NCI-H1417 treated with DMSO at 0.1 percent for 48 hours (cell line): Measurements from ENCODE around the gene PLD5.

Source experiments
- DNase-seq: peaks from one replicate; lab custom pipeline; 2025; lab: John Stamatoyannopoulos, UW

The PLD5 gene

GRCh38 chr1:242524571-242525359, at the start of gene PLD5:
Gene PLD5 (minus strand): TSS chr1:242524697.
- DNase-seq = no peak

GRCh38 chr1:242569867-242570266, 45.4 kb upstream of the PLD5 start:
- no peak for DNase-seq

GRCh38 chr1:242568666-242569065, 44.2 kb upstream of the PLD5 start:
- no peak for DNase-seq

GRCh38 chr1:242567596-242567995, 43.1 kb upstream of the PLD5 start:
- no peak for DNase-seq

GRCh38 chr1:242556759-242557158, 32.3 kb upstream of the PLD5 start:
- DNase-seq = no peak

- DNase-seq = no peak
Measured at GRCh38 chr1:242556276-242556675, 31.8 kb upstream of the PLD5 start.

- no peak for DNase-seq
Measured at GRCh38 chr1:242554577-242554976, 30.1 kb upstream of the PLD5 start.

- no peak for DNase-seq
Measured at GRCh38 chr1:242546849-242547729, 22.6 kb upstream of the PLD5 start.

GRCh38 chr1:242546441-242546840, 21.9 kb upstream of the PLD5 start:
- no peak for DNase-seq

- DNase-seq = no peak
Measured at GRCh38 chr1:242544071-242544470, 19.6 kb upstream of the PLD5 start.

GRCh38 chr1:242542271-242542670, 17.8 kb upstream of the PLD5 start:
- DNase-seq = no peak

GRCh38 chr1:242535986-242536385, 11.5 kb upstream of the PLD5 start:
- no peak for DNase-seq

GRCh38 chr1:242534753-242535152, 10.3 kb upstream of the PLD5 start:
- no peak for DNase-seq

GRCh38 chr1:242530761-242531160, 6.3 kb upstream of the PLD5 start:
- no peak for DNase-seq

GRCh38 chr1:242525769-242526168, 1.3 kb upstream of the PLD5 start:
- no peak for DNase-seq

- no peak for DNase-seq
Measured at GRCh38 chr1:242525360-242525722, 844 bp upstream of the PLD5 start.

GRCh38 chr1:242523719-242524570, 552 bp downstream of the PLD5 start:
- DNase-seq = no peak

GRCh38 chr1:242522996-242523718, 1.3 kb downstream of the PLD5 start:
- no peak for DNase-seq

GRCh38 chr1:242522304-242522945, 2.1 kb downstream of the PLD5 start:
- DNase-seq = no peak

GRCh38 chr1:242515555-242515954, 8.9 kb downstream of the PLD5 start:
- no peak for DNase-seq

GRCh38 chr1:242506724-242507123, 17.8 kb downstream of the PLD5 start:
- no peak for DNase-seq
